Activated CD8-positive, alpha-beta memory T cell treated with anti-CD3 and anti-CD28 coated beads for 48 hours (primary cell): ENCODE data around the gene TTC16.
A peak's percentile ranks its signal among the peaks of the same experiment; 100 is the strongest.

Experiments
- DNase-seq, 3 experiments: peaks; one replicate each; pipeline ENCODE4 v3.0.0-alpha.2; 2020; ENCODE audit warnings: low read depth in 2 of 3, low spot score in 2 of 3

The TTC16 gene

DNA sequence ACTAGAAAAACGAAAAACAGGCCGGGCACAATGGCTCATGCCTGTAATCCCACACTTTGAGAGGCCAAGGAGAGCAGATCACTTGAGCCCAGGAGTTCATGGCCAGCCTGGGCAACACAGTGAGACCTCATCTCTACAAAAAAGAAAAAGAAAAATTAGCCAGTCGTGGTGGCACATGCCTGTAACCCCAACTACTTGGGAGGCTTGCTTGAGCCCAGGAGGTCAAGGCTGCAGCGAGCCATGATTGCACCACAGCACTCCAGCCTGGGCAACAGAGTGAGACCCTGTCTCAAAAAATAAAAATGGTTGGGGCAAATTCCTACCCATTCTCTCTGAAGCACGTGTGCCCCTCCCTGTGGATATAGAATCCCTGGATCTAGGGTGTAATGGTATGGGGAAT lies 17.5 kb upstream of the TTC16 start:
- DNase-seq = no peak

DNA sequence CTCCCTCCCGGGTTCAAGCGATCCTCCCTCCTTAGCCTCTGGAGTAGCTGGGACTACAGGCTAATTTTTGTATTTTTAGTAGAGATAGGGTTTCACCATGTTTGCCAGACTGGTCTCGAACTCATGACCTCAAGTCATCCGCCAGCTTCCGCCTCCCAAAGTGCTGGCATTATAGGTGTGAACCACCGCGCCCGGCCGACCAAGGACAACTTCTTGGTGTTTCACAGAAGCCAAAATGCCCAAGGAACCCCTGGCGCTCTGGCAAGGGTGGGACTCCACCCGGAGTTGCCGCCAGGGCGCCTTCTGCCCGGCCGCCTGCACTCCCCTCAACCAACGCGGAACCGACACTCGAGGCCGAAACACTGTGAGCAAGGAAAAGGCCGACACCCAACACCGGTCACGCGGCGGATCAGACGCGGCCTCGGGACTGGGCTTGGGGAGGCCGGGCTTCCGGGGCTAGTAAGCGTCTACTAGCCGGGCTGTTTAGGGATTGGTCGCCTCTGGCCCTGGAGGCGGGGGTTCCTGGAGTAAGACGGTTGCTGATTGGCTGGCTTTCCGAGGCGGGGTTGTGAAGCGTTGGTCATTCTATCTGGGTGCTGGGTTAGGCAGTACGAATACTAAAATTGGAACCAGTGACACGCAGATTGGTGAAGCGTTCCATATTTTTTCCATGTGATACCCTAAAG lies 16.8 kb upstream of the TTC16 start:
- DNase-seq = peak; percentile 64 to 75 (median 69)

DNA sequence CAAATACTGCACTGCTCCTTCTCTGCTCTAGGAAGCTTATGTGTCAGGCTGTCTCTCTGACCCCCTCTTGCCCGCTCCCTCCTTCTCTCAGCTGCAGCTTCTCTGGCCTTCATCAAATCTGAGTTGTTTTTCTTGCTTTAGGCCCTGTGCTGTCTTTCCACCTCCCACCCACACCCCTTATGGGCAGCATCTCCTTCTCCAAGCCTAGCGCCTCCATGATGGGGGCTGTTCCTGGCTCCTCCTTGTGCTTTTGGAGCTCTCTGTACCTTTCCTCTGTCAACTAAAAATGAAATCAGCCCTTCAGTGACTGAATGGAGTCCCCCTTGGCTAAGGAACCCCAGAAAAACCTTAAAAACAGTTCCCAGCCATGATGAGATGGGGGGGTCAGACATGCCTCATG lies 15.7 kb upstream of the TTC16 start:
- DNase-seq = no peak

DNA sequence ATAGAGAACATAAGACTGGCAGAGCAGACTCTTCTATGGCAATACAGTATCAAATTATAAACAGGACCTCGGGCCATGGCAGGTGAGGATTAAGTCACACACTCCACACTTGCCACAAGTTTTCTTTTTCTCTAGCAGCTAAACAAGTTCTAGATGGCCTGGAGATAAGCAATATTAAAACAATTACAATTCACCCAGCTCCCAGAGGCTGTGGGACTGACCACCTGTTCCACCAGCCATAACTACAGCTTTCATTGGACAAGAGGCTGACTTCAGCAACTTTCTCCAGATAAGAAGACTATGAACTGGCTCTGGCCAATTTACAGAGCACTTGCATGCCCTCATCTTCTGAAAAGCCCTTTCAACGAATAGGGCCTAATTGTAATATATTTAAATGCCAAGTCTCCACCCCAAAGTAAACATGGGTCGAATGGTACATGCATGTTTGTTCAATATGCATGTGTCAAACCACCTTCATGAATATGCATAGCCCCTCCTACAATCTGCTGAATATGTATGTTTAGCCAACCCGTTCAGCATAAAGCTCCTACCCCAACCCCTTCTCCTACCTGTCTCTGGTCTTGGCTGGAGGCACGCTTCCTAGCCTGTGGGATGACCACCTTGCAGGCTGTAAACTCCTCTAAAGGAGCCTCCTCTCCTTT lies 15.2 kb upstream of the TTC16 start:
- no peak for DNase-seq

- no peak for DNase-seq
These were observed 12.5 kb upstream of the TTC16 start for GRCh38 chr9:127703289-127703946.

- DNase-seq = no peak
These were observed 10.1 kb upstream of the TTC16 start for GRCh38 chr9:127705577-127706379.

DNA sequence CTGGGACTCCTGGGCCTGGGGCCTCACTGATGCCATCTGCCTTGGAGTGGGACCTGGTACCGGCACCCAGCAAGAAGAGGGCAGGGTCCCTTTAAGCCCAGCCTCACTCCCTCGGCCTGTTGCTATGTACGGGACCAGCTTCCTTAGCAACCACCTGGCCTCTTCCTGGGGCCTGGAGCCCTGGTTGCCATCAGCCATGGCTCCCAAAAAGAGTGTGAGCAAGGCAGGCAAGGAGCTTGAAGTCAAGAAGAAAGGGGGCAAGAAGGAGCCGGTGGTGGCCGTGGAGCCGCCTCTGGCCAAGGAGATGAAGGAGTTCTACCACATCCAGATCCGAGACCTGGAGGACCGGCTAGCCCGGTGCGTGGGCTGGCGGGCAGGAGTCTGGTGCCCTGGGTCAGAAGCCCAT lies 9.0 kb upstream of the TTC16 start, which contains the start of gene CFAP157:
TSS of gene CFAP157 (plus strand) at position 153 of the 406 bp plus-strand sequence. CDS start at position 197, 44 bp downstream.
- DNase-seq = no peak

DNA sequence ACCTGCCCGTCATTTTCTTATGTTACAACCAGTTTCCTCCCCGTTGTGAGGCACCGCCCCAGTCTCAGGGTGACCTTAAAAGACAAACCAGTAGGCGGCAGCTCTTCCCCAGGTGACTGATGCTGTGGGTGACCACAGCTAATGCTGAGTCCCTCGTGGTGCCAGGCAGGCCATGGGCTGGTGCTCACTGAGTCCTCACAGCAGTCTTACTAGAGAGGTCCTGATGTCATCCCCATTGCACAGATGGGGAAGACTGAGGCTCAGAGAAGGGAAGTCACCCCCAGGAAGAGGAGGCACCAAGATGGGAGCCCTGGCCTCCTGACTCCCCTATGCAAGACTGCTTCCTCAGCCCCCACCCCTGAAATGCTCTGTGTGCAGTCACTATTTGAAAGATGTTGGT lies 8.1 kb upstream of the TTC16 start:
- no peak for DNase-seq

DNA sequence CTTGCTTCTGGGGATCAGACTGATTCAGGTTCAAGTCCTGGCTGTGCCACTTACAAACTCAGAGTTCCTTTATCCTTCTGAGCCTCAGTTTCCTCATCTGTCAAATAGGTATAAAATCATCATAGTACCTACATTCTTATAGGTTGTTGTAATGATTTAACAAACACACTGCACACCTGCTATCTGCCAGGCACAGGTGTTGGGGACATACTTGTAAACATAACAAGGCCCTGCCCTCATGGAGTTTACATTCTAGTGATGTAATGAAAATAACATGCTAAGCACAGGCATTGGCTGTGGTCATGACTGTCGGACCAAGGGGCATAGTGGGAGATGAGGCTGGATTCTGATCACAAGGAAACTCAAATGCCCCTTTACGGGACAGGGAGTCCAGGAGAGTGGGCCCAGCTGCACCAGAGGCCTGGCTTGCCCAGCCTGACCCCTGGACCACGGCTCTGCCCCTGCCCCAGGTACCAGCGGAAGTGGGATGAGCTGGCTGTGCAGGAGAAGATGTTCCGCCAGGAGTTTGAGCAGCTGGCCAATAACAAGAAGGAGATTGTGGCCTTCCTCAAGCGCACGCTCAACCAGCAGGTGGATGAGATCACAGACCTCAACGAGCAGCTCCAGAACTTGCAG lies 6.8 kb upstream of the TTC16 start:
- no peak for DNase-seq

DNA sequence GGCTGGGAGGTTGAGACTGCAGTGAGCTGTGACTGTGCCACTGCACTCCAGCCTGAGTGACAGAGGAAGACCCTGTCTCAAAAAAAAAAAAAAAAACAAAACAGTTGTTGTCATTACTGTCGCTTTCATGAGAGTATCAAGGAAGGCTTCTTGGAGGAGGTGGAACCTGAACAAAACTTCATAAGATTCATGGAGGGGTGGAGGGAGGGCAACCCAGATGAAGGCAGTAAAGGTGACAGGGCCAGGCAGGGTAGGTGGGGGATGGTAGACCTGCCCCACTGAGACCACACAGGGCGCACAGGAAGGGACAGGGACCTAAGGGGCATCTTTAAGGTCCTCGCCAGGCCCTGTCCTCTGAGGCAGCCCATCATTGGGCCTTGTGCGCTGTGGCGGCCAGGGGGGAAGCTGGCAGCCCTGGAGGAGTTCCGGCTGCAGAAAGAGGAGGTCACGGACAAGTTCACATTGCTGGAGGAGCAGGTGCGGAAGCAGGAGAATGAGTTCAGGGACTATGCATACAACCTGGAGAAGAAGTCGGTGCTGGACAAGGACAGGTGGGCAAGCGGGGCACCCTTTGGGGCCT lies 5.6 kb upstream of the TTC16 start:
- DNase-seq = no peak

DNA sequence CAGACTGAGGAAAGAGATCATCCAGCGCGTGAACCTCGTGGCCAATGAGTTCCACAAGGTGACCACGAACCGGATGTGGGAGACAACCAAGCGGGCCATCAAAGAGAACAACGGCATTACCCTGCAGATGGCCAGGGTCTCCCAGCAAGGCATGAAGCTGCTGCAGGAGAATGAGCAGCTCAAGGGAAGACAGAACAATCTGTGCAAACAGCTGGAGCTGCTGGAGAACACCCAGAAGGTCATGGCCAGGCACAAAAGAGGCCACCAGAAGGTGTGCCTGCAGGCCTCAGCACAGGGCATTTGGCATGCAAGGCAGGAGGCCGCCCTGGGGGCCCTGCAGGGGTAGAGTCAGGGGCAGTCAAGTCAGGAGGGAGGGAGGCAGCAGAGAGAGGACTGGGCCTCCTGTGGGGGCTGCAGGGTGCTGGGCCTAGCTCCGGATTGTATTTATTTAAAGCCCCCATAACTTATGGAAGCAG lies 4.6 kb upstream of the TTC16 start:
- no peak for DNase-seq

- no peak for DNase-seq
These were observed 4.0 kb upstream of the TTC16 start for GRCh38 chr9:127711831-127712274.

- DNase-seq = no peak
These were observed 3.5 kb upstream of the TTC16 start for GRCh38 chr9:127712371-127712770.

GRCh38 chr9:127712867-127713266 lies 3.0 kb upstream of the TTC16 start:
- no peak for DNase-seq

GRCh38 chr9:127714020-127714750 lies 1.7 kb upstream of the TTC16 start:
- no peak for DNase-seq

- DNase-seq = no peak
These were observed 869 bp upstream of the TTC16 start for GRCh38 chr9:127714951-127715469.

GRCh38 chr9:127716412-127716811 lies 533 bp downstream of the TTC16 start:
- DNase-seq = no peak

- DNase-seq = no peak
These were observed 1.9 kb downstream of the TTC16 start for GRCh38 chr9:127717766-127718165.

DNA sequence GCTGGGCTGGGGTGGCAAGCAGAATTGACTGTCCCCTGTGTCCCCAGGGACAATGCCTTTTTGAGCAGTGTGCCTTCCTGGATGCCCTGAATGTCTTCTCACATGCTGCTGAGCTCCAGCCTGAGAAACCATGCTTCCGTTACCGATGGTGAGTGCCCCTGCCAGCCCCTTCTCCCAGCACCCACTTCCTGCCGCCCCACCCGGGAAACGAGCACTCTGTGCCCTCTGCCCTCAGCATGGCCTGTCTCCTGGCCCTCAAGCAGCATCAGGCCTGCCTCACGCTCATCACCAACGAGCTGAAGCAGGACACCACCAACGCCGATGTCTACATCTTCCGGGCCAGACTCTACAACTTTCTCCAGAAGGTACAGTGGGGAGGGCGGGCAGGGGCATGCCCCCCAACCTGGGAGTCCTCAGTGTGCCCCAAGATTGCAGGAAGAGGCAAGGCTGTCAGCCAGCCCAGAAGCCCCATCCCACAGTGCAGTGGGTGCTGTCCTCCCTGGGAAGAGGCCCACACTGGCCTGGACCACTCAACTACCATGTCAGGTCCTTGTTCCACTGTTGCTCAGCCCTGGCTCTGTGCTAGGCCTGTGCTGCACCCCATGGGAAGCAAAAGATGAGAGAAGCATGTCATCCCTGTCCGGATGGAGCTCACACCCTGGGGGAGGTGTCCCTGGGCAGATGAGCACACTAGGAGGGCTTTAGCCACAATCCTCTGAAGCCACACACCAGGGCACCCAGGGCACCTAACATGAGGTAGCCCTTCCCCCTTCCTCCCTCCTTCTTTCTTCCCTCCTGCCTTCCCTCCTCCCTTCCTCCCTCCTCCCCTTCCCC lies 4.4 kb downstream of the TTC16 start:
- DNase-seq = no peak
